RWPE2 (cell line): ENCODE measurements around the gene PCDH18.

ENCODE experiments used
- ATAC-seq: fragments of 200-7000 bp; cut with Tn5 transposase; 3 replicates; pipeline ENCODE4 v1.9.1; 2021; ENCODE audit warnings: low read depth
- DNase-seq: peaks from one replicate; pipeline ENCODE4 v3.0.0-alpha.2; 2020; ENCODE audit warnings: low spot score
- H3K27ac ChIP-seq: fragments of 450-650 bp; 2 replicates; pipeline ENCODE4 v1.5.1; 2017; ENCODE audit warnings: mild to moderate bottlenecking; ENCODE audit not compliant: poor library complexity, severe bottlenecking
- H3K27me3 ChIP-seq: fragments of 250-450 bp; sonication (Bioruptor Pico); 2 replicates; pipeline ENCODE4 v1.5.1; 2021; ENCODE audit warnings: mild to moderate bottlenecking, moderate library complexity; ENCODE audit not compliant: insufficient read depth, poor library complexity, severe bottlenecking
- H3K36me3 ChIP-seq: fragments of 250-450 bp; sonication (Bioruptor Pico); 2 replicates; pipeline ENCODE4 v1.5.1; 2020; ENCODE audit warnings: low read depth, mild to moderate bottlenecking, moderate library complexity
- H3K4me1 ChIP-seq: fragments of 250-450 bp; sonication (Bioruptor Pico); 2 replicates; pipeline ENCODE4 v1.5.1; 2021; ENCODE audit warnings: mild to moderate bottlenecking, moderate library complexity; ENCODE audit not compliant: insufficient read depth, poor library complexity, severe bottlenecking
- H3K4me3 ChIP-seq: fragments of 250-450 bp; sonication (Bioruptor Pico); 2 replicates; pipeline ENCODE4 v1.5.1; 2021; ENCODE audit warnings: mild to moderate bottlenecking, moderate library complexity; ENCODE audit not compliant: severe bottlenecking
- H3K9me3 ChIP-seq: fragments of 250-450 bp; sonication (Bioruptor Pico); 2 replicates; pipeline ENCODE4 v1.5.1; 2021; ENCODE audit warnings: mild to moderate bottlenecking, moderate library complexity; ENCODE audit not compliant: severe bottlenecking
- CTCF ChIP-seq: fragments of 450-650 bp; IDR thresholded peaks from one replicate; pipeline ENCODE4 v1.5.1; 2017; ENCODE audit warnings: mild to moderate bottlenecking, moderate library complexity; ENCODE audit not compliant: poor library complexity, severe bottlenecking

PCDH18 gene

GRCh38 chr4:137558951-137559350 lies 26.7 kb upstream of the PCDH18 start:
- no peaks in the 10 kb centered on the region for H3K27me3 ChIP-seq
- H3K4me3 ChIP-seq: no peak overlapping the region
- no peak for ATAC-seq
- DNase-seq: no peak
- no peak overlapping the region for H3K27ac ChIP-seq
- no peaks in the 10 kb centered on the region for H3K9me3 ChIP-seq
- TF ChIP-seq CTCF: no peak
- no peaks in the 10 kb centered on the region for H3K36me3 ChIP-seq
- no peaks in the 10 kb centered on the region for H3K4me1 ChIP-seq

DNA sequence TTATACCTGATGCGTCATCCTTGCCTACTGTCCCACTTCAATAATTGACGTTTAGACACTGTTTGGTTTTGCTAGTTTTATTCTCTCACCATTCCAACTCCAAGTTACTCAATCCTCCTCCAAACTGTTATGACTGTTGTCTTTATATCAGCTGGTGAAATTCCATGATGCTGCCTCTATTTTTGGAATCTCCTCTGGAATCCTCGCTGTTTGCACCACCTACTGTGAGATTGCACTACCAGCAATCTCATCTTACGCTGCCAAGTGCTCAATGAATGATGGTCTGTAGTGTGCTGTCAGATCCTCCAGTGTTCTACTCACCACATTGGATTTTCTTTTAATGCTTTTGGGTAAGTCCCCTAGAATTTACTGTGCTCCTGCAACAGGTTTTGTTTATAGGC lies 13.2 kb upstream of the PCDH18 start:
- Histone ChIP-seq H3K4me3 (no peak overlapping the region), H3K4me1 (no peaks in the 10 kb centered on the region), H3K36me3 (no peaks in the 10 kb centered on the region), H3K9me3 (no peaks in the 10 kb centered on the region), H3K27me3 (no peaks in the 10 kb centered on the region), H3K27ac (no peak overlapping the region)
- no peak for ATAC-seq
- no peak for DNase-seq
- TF ChIP-seq CTCF: no peak

- no peak overlapping the region for H3K4me3 ChIP-seq
- H3K27me3 ChIP-seq: no peaks in the 10 kb centered on the region
- DNase-seq (no peak), ATAC-seq (no peak)
- H3K4me1 ChIP-seq: no peaks in the 10 kb centered on the region
- H3K36me3 ChIP-seq: no peaks in the 10 kb centered on the region
- no peak overlapping the region for H3K27ac ChIP-seq
- no peaks in the 10 kb centered on the region for H3K9me3 ChIP-seq
- TF ChIP-seq CTCF: no peak
These were observed 11.4 kb upstream of the PCDH18 start for GRCh38 chr4:137543648-137544047.

GRCh38 chr4:137543198-137543597 lies 10.9 kb upstream of the PCDH18 start:
- Histone ChIP-seq H3K4me1 (no peaks in the 10 kb centered on the region), H3K36me3 (no peaks in the 10 kb centered on the region), H3K27me3 (no peaks in the 10 kb centered on the region), H3K9me3 (no peaks in the 10 kb centered on the region), H3K27ac (no peak overlapping the region), H3K4me3 (no peak overlapping the region)
- ATAC-seq: no peak
- no peak for TF ChIP-seq CTCF
- DNase-seq: no peak

GRCh38 chr4:137541876-137542646 lies 9.8 kb upstream of the PCDH18 start:
- H3K27me3 ChIP-seq: no peaks in the 10 kb centered on the region
- no peaks in the 10 kb centered on the region for H3K9me3 ChIP-seq
- ATAC-seq (no peak), DNase-seq (no peak)
- no peaks in the 10 kb centered on the region for H3K36me3 ChIP-seq
- H3K27ac ChIP-seq: no peak overlapping the region
- no peak for TF ChIP-seq CTCF
- H3K4me1 ChIP-seq: no peaks in the 10 kb centered on the region
- H3K4me3 ChIP-seq: no peak overlapping the region
